ENCODE results near the gene IFNA4. TPM values are rescaled to one million over a fixed set of nuclear protein-coding genes. Genes with fewer than 3 reads are reported as not detected.
A peak's percentile ranks its signal among the peaks of the same experiment; 100 is the strongest.

Gene IFNA4
- total RNA-seq, 2 experiments from 2014 or later, result not detected

DNA sequence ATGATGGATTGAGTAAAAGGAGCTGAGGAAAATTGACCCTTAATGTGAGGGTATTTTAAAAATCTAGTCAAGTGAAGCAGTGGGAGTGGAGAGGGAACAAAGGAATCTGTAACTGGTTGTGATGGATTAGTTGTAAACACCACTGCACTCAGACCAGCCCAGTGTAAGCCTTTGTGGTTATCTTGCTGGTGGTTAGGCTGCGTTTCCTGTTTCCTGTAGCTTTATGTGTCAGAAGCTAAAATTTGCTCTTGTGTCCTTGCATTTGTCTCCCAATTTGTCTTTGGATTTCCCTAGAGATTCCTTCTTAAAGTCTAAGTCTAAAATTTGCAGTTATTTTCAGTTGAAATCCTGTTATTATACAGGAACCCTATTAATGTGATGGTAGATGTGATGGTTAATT lies 27.2 kb downstream of the IFNA4 start:
- Mint-ChIP-seq H3K4me1 (ENCODE audit: low read depth) (peaks cover 55% of the 10 kb centered on the region), H3K27ac (peak overlapping the region; percentile 73)
- CTCF ChIA-PET, result interaction anchor here (1.1 to 3.0 kb wide), 7 partner anchors 14 to 82 kb away, joined by 3 to 14 read pairs (median 5); no protein-coding TSS in a partner anchor

DNA sequence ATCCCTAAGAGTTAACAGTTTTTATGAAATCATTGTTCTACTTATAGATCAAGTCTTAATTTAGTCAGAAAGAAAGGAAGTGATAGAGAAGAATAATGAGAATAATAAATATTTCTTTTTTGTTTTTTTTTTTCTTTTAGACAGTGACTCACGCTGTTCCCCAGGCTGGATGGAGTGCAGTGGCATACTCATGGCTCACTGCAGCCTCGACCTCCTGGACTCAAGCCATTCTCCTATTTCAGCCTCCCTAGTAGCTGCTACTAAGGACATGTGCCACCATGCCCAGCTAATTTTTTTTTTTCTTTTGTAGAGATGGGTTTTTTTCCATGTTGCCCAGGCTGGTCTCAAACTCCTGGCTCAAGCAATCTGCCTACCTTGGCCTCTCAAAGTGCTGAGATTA lies 31.9 kb downstream of the IFNA4 start:
- Mint-ChIP-seq H3K27ac (no peak overlapping the region), H3K27me3 (ENCODE audit: low read depth) (peaks cover 4% of the 10 kb centered on the region), H3K36me3 (ENCODE audit: low read depth) (peaks cover 13% of the 10 kb centered on the region), H3K9me3 (ENCODE audit: insufficient read depth) (peaks cover 10% of the 10 kb centered on the region), H3K4me1 (ENCODE audit: low read depth) (peaks cover 36% of the 10 kb centered on the region), H3K4me3 (no peak overlapping the region)
- ATAC-seq (no peak), DNase-seq (no peak)
- POLR2A ChIA-PET, result no interaction called here
- CTCF ChIA-PET, result interaction anchor here (1.5 to 2.6 kb wide), 3 partner anchors 28 to 531 kb away, joined by 4 to 11 read pairs (median 11); no protein-coding TSS in a partner anchor

More for the DNA sequence above, 27.2 kb downstream of the IFNA4 start:
- DNase-seq (peak; percentile 80), ATAC-seq (peak; percentile 88)
- Mint-ChIP-seq H3K9me3 (ENCODE audit: insufficient read depth) (peaks cover 10% of the 10 kb centered on the region), H3K27me3 (ENCODE audit: low read depth) (no peaks in the 10 kb centered on the region), H3K36me3 (ENCODE audit: low read depth) (peaks cover 31% of the 10 kb centered on the region), H3K4me3 (peak overlapping the region; percentile 60)
- POLR2A ChIA-PET, result no interaction called here

DNA sequence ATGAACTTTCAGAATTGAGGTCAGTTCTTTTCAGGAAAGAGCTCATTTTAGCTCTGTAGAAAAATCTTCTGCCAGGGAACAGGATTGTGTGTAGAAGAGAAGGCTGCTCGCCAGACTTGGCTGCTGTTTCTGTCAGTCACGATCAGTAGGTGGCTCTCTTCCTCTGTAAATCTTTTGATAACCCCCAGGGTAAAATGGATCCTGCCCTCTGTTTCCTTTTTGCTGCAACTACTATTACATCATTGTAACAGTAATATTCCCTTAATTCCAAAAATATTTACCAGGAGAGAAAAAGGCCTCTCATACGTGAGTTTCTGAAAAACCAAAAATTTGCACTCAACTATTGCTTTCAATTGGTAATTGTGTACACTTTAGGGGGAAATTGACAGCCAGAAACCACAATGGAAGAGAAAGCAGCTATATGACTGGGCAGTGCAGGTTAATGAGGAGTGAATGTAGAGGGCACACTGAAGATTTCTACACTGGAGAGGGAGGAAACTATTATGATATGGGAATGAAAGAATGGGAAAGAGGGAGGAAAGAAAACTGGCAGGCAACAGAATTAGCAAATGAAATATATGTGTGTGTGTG lies 33.3 kb downstream of the IFNA4 start:
- DNase-seq (peak; percentile 56), ATAC-seq (peak; percentile 93)
- Mint-ChIP-seq H3K4me3 (no peak overlapping the region), H3K9me3 (ENCODE audit: insufficient read depth) (peaks cover 11% of the 10 kb centered on the region), H3K36me3 (ENCODE audit: low read depth) (peaks cover 13% of the 10 kb centered on the region), H3K27me3 (ENCODE audit: low read depth) (peaks cover 4% of the 10 kb centered on the region), H3K4me1 (ENCODE audit: low read depth) (peaks cover 25% of the 10 kb centered on the region), H3K27ac (no peak overlapping the region)
- ChIA-PET POLR2A (no interaction called here), CTCF (interaction anchor here (0.6 to 2.2 kb wide), 23 partner anchors 9 to 1227 kb away, joined by 3 to 18 read pairs (median 4); partner anchors contain the start of genes IFNA21 and IFNW1)

DNA sequence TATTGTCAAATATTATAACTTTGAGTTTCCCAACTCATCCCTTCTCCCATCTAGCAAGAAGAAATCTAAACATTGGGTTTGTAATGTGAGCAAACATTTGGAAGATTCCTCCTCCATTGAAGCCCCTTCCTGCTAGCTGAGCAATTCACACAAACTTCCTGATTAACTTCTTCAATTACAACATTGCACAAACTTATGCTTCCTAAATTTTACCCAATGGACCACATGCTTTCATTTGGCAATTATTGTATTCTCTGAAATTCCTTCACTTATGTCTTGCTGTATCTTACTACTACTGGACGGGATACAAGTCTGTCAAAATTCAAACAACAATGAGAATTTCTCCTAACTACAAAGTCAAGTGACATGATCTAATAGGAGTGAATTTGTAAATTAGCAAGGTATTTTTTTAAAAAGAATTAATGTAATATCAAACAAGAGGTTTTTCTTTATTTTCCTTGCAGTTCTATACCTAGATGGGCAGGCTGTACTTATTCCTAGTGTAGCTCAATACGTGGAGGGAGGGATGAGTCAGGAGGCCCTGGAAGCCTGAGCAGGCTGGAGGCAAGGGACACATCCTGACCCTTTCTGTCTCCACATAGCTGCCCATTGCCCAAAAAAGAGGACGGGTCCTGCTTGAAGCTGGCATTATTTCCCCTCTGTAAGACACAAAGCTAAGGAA lies 33.9 kb downstream of the IFNA4 start:
- Mint-ChIP-seq H3K36me3 (ENCODE audit: low read depth) (peaks cover 12% of the 10 kb centered on the region), H3K4me3 (no peak overlapping the region), H3K4me1 (ENCODE audit: low read depth) (peaks cover 21% of the 10 kb centered on the region), H3K27me3 (ENCODE audit: low read depth) (peaks cover 4% of the 10 kb centered on the region), H3K9me3 (ENCODE audit: insufficient read depth) (peaks cover 15% of the 10 kb centered on the region), H3K27ac (no peak overlapping the region)
- DNase-seq, result no peak
- CTCF ChIA-PET, result interaction anchor here (0.7 to 2.2 kb wide), 21 partner anchors 9 to 1227 kb away, joined by 3 to 18 read pairs (median 5); partner anchors contain the start of genes IFNA21 and IFNW1
- POLR2A ChIA-PET, result no interaction called here
- ATAC-seq, result peak; percentile 37

DNA sequence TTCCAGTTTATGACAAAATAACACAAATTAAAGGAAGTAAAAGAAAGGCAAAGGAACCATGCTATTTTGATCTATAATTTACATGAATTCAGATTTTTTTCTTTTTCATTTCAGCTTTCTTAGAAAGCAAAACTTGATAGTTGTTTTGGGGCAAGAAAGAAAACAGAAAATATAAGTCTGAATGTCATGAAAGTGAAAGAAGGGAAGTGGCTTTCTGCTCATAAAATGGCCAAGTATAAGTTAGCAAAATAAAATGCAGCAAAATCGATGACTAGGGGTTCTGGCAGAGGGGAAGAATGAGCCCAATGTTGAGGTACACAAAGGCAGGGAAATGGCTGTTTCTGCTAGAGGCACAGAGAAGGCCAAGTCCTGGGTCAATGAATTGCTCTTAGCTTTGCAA lies 42.8 kb downstream of the IFNA4 start:
- H3K4me3 Mint-ChIP-seq, result peak overlapping the region; percentile 50
- peaks cover 44% of the 10 kb centered on the region for H3K4me1 Mint-ChIP-seq (ENCODE audit: low read depth)
- no peak for DNase-seq
- ChIA-PET CTCF (interaction anchor here (2.1 kb wide), 1 partner anchor 9 kb away, joined by 11 read pairs; no protein-coding TSS in a partner anchor), POLR2A (interaction anchor here (0.6 kb wide), 1 partner anchor 1234 kb away, joined by 3 read pairs; no protein-coding TSS in a partner anchor)
- peaks cover 55% of the 10 kb centered on the region for H3K36me3 Mint-ChIP-seq (ENCODE audit: low read depth)
- ATAC-seq, result peak; percentile 63
- H3K9me3 Mint-ChIP-seq (ENCODE audit: insufficient read depth), result peaks cover 39% of the 10 kb centered on the region
- H3K27me3 Mint-ChIP-seq (ENCODE audit: low read depth), result no peaks in the 10 kb centered on the region
- H3K27ac Mint-ChIP-seq, result peak overlapping the region; percentile 94

DNA sequence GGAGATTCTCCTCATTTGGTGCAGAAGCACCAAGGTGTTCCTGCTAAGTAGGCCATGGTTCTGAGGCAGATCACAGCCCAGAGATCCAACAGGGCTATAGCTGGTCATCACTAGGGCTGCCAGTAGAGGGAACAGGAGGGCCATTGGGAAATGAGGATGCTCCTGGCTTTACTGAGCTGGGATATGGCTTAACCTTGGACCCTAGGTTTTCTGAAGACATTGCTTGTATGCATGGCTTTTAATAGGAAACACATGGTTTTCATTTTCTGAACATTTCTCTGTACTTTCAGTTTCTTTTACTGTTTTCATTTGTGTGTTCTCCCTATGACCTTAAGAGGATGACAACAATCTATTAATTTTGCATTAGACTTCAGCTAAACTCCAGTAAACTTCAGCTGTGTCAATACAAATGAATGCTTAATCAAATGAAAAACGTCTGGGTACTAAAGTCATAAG lies 45.9 kb downstream of the IFNA4 start, which contains the start of gene IFNW1:
Gene IFNW1 (minus strand): TSS at position 406 of the 456 bp plus-strand sequence. CDS start 262 bp downstream, at position 144.
- Mint-ChIP-seq H3K36me3 (ENCODE audit: low read depth) (peaks cover 35% of the 10 kb centered on the region), H3K4me1 (ENCODE audit: low read depth) (peaks cover 44% of the 10 kb centered on the region), H3K9me3 (ENCODE audit: insufficient read depth) (peaks cover 13% of the 10 kb centered on the region), H3K27ac (peak within 1 kb of the TSS; percentile 40), H3K4me3 (no peak within 1 kb of the TSS), H3K27me3 (ENCODE audit: low read depth) (peaks cover 4% of the 10 kb centered on the region)
- ATAC-seq, result no peak
- ChIA-PET CTCF (interaction anchor here (1.1 to 1.2 kb wide), 2 partner anchors 12 to 29 kb away, joined by 3 to 9 read pairs; no protein-coding TSS in a partner anchor), POLR2A (no interaction called here)
- no peak for DNase-seq

DNA sequence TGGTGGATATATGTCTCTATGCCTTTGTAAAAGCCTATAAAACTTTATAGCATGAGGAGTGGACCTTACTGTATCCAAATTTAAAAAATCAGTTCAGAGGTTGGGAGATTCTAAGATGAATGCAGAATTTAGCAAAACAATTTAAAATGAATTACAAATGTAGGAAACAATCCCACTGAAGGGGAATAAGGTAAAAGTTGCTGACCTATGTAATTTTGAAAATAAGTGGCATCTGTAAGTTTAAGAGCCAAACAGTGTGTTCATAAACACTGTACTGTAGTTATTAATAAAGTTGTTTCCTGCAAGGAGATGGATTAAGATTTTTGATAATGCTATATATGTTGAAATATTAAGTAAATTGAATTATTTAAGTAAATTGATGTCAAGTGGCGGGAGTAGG lies 50.4 kb downstream of the IFNA4 start:
- Mint-ChIP-seq H3K4me1 (ENCODE audit: low read depth) (peaks cover 11% of the 10 kb centered on the region), H3K27me3 (ENCODE audit: low read depth) (peaks cover 18% of the 10 kb centered on the region), H3K9me3 (ENCODE audit: insufficient read depth) (no peaks in the 10 kb centered on the region), H3K4me3 (no peak overlapping the region), H3K27ac (no peak overlapping the region), H3K36me3 (ENCODE audit: low read depth) (peaks cover 4% of the 10 kb centered on the region)
- ATAC-seq (no peak), DNase-seq (no peak)
- ChIA-PET CTCF (no interaction called here), POLR2A (no interaction called here)

Other genes with a start within 250 kb of the IFNA4 start
- 10 to 100 TPM; 13.3 to 13.9 TPM for gene HACD4, start 155.9 kb downstream of the IFNA4 start, total RNA-seq
- not detected for gene IFNB1, start 109.6 kb downstream of the IFNA4 start, total RNA-seq
- not detected for gene IFNW1, start 45.8 kb downstream of the IFNA4 start, total RNA-seq
- not detected for gene IFNA21, start 20.9 kb downstream of the IFNA4 start, total RNA-seq
- not detected for gene IFNA7, start 14.6 kb upstream of the IFNA4 start, total RNA-seq
- gene IFNA10, start 19.6 kb upstream of the IFNA4 start, total RNA-seq, result not detected
- not detected for gene IFNA16, start 29.7 kb upstream of the IFNA4 start, total RNA-seq
- gene IFNA17, start 40.6 kb upstream of the IFNA4 start, total RNA-seq, result not detected
- not detected for gene IFNA14, start 52.4 kb upstream of the IFNA4 start, total RNA-seq
- gene IFNA5, start 117.7 kb upstream of the IFNA4 start, total RNA-seq, result not detected
- 10 to 100 TPM; 17.9 to 18.8 TPM for gene KLHL9, start 147.8 kb upstream of the IFNA4 start, total RNA-seq
- gene IFNA6, start 163.3 kb upstream of the IFNA4 start, total RNA-seq, result not detected
- gene IFNA13, start 180.5 kb upstream of the IFNA4 start, total RNA-seq, result not detected
- not detected for gene IFNA2, start 197.8 kb upstream of the IFNA4 start, total RNA-seq
- gene IFNA8, start 221.5 kb upstream of the IFNA4 start, total RNA-seq, result not detected